Measurements from ENCODE around the gene EXOSC2. TPM values are rescaled to one million over a fixed set of nuclear protein-coding genes. Genes with fewer than 3 reads are reported as not detected.

EXOSC2 gene
- total and polyA plus RNA-seq, 9 donors, result 14.7 to 40.1 (median 33.1) TPM

DNA sequence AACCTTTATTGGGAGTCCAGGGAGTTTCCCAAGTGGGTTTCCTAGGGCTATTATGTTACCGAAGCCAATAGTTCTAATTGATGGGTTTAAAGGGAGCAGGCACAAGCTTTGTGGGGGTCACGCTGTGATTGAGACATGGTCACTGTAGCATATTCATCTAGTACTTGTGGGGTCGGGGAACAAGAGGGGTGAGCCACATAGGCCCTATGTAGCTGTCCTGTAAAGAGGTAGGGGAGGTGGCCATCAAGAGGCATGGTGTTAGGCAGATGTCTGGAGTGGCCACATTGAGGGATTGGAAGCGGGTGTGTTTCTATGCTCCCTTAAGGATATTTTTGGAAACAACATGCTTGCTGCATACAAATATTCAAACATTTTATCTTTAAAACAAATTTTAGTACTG is 50.1 kb downstream of the EXOSC2 start:
- intact Hi-C loops (cut with DNase I), result no loop called here
- 83 to 94% (median 88%) methylated on average over 4 of the region's 4 CpGs for WGBS, 3 donors

DNA sequence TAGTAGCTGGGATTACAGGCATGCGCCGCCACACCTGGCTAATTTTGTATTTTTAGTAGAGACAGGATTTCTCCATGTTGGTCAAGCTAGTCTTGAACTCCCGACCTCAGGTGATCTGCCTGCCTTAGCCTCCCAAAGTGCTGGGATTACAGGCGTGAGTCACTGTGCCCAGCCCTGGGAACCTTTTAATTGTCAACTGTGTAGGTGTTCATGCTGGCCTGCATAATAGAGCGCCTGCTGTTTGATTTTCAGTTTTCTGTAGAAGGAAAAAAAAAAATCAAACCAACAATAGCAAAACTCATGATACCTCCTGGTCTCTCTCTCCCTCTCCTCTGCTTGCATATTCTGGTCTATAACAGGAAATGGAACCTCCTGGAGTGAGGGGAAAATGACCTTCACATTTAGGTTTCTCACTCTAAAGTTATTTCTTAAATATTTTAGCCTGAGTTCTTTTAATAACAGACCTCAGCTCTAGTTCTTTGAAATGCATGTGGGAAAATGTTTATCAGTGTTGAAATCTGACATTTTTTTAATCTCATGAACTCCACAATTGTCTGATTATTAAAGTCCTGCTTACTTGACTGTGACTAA is 51.7 kb downstream of the EXOSC2 start:
- TF ChIP-seq, protein P1, sequence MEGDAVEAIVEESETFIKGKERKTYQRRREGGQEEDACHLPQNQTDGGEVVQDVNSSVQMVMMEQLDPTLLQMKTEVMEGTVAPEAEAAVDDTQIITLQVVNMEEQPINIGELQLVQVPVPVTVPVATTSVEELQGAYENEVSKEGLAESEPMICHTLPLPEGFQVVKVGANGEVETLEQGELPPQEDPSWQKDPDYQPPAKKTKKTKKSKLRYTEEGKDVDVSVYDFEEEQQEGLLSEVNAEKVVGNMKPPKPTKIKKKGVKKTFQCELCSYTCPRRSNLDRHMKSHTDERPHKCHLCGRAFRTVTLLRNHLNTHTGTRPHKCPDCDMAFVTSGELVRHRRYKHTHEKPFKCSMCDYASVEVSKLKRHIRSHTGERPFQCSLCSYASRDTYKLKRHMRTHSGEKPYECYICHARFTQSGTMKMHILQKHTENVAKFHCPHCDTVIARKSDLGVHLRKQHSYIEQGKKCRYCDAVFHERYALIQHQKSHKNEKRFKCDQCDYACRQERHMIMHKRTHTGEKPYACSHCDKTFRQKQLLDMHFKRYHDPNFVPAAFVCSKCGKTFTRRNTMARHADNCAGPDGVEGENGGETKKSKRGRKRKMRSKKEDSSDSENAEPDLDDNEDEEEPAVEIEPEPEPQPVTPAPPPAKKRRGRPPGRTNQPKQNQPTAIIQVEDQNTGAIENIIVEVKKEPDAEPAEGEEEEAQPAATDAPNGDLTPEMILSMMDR (IDR thresholded peaks at IDR 0.05), result no peak
- no peak for TF ChIP-seq POLR2A (IDR thresholded peaks at IDR 0.05)
- no peak for TF ChIP-seq EP300 (IDR thresholded peaks at IDR 0.05)
- no peak overlapping the region for H3K27ac ChIP-seq
- no peaks in the 10 kb centered on the region for H3K36me3 ChIP-seq
- H3K27me3 ChIP-seq, result no peaks in the 10 kb centered on the region
- intact Hi-C loops (cut with DNase I), result no loop called here
- no peaks in the 10 kb centered on the region for H3K9me3 ChIP-seq
- no peak overlapping the region for H3K4me3 ChIP-seq
- WGBS, 3 donors, result 88 to 91% (median 90%) methylated on average over 5 of the region's 5 CpGs
- DNase-seq, result no peak
- peaks cover 3% of the 10 kb centered on the region for H3K4me1 ChIP-seq (ENCODE audit: insufficient read depth)

More for the DNA sequence above, 50.1 kb downstream of the EXOSC2 start:
- H3K36me3 ChIP-seq, result no peaks in the 10 kb centered on the region
- no peaks in the 10 kb centered on the region for H3K9me3 ChIP-seq
- H3K27ac ChIP-seq, result no peak overlapping the region
- TF ChIP-seq, protein P1 (IDR thresholded peaks at IDR 0.05), result no peak
- TF ChIP-seq POLR2A (IDR thresholded peaks at IDR 0.05) (no peak), EP300 (IDR thresholded peaks at IDR 0.05) (no peak)
- H3K4me1 ChIP-seq (ENCODE audit: insufficient read depth), result peaks cover 3% of the 10 kb centered on the region
- H3K4me3 ChIP-seq, result no peak overlapping the region
- no peak for DNase-seq
- H3K27me3 ChIP-seq, result no peaks in the 10 kb centered on the region

DNA sequence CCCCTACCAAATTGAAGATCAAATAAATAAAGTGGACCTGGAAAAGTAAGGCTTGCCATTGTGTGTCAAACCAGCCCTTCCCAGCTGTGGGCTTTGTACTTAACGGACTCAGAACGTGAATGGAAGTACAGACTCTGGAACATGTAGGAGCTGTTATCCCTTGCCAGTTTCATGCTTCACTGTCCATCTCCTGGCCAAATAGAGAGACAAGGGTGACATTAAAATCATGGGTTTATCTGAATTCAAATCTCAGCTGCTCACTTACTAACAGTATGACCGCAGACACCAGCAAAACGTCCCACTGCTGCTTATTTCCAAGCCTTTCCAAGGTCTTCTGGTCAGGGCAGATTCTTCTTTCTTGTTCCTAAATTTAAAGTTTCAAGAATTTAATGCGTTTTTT is 52.2 kb downstream of the EXOSC2 start:
- Histone ChIP-seq H3K36me3 (no peaks in the 10 kb centered on the region), H3K9me3 (no peaks in the 10 kb centered on the region), H3K27ac (no peak overlapping the region), H3K4me3 (no peak overlapping the region), H3K4me1 (ENCODE audit: insufficient read depth) (peaks cover 2% of the 10 kb centered on the region), H3K27me3 (no peaks in the 10 kb centered on the region)
- 36 to 49% (median 40%) methylated on average over 5 of the region's 5 CpGs for WGBS, 3 donors
- no peak for TF ChIP-seq EP300 (IDR thresholded peaks at IDR 0.05)
- TF ChIP-seq, protein P1 (IDR thresholded peaks at IDR 0.05), result no peak
- TF ChIP-seq POLR2A (IDR thresholded peaks at IDR 0.05), result no peak
- DNase-seq, result no peak
- intact Hi-C loops (cut with DNase I), result no loop called here

DNA sequence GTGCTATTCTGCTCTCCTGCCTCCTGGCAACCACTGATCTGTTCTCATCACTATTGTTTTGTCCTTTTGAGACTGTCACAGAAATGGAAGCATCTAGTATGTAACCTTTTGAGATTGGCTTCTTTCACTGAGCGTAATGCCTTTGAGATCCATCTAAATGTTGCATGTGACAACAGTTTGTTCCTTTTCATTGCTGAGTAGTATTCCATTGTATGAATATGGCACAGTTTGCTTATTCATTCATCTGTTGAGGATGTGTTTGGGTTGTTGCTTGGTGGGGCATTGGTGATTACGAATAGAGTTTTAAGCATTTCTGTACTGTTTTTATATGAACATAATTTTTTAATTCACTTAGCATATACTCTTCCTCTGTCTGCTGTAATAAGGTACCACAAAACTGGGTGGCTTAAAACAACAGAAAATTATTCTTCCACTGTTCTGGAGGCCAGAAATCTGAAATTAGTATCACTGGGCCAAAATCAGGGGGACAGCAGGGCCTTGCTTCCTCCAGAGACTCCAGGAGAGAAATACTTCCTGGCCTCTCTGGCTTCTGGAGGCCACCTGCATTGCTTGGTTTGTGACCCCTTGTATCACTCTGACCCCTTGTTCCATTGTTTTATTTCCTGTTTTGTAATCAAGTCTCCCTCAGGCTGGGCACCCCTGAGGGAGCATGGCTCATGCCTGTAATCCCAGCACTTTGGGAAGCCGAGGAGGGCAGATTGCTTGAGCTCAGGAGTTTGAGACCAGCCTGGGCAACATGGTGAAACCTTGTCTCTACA is 53.0 kb downstream of the EXOSC2 start:
- TF ChIP-seq EP300 (IDR thresholded peaks at IDR 0.05) (no peak), POLR2A (IDR thresholded peaks at IDR 0.05) (no peak)
- TF ChIP-seq, protein P1 (IDR thresholded peaks at IDR 0.05), result no peak
- Histone ChIP-seq H3K27me3 (no peaks in the 10 kb centered on the region), H3K4me1 (ENCODE audit: insufficient read depth) (no peaks in the 10 kb centered on the region), H3K36me3 (no peaks in the 10 kb centered on the region), H3K4me3 (no peak overlapping the region), H3K9me3 (no peaks in the 10 kb centered on the region), H3K27ac (no peak overlapping the region)
- intact Hi-C loops (cut with DNase I), result no loop called here
- DNase-seq, result no peak
- 83 to 96% (median 94%) methylated on average over 3 of the region's 3 CpGs for WGBS, 3 donors
